22Rv1 (cell line): ENCODE data around the gene S100PBP.

ENCODE experiments used
- H3K27ac ChIP-seq: fragments of 450-650 bp; 2 replicates; pipeline ENCODE4 v1.5.1; 2017
- ZFX ChIP-seq: fragments of 450-650 bp; IDR thresholded peaks from 2 replicates; pipeline ENCODE4 v1.6.1; 2017; ENCODE audit warnings: antibody characterized with exemption, borderline replicate concordance
- TF ChIP-seq, protein P1 (sequence below): fragments of 450-650 bp; IDR thresholded peaks from 2 replicates; pipeline ENCODE4 v1.5.1; 2017; ENCODE audit warnings: mild to moderate bottlenecking

Gene S100PBP

DNA sequence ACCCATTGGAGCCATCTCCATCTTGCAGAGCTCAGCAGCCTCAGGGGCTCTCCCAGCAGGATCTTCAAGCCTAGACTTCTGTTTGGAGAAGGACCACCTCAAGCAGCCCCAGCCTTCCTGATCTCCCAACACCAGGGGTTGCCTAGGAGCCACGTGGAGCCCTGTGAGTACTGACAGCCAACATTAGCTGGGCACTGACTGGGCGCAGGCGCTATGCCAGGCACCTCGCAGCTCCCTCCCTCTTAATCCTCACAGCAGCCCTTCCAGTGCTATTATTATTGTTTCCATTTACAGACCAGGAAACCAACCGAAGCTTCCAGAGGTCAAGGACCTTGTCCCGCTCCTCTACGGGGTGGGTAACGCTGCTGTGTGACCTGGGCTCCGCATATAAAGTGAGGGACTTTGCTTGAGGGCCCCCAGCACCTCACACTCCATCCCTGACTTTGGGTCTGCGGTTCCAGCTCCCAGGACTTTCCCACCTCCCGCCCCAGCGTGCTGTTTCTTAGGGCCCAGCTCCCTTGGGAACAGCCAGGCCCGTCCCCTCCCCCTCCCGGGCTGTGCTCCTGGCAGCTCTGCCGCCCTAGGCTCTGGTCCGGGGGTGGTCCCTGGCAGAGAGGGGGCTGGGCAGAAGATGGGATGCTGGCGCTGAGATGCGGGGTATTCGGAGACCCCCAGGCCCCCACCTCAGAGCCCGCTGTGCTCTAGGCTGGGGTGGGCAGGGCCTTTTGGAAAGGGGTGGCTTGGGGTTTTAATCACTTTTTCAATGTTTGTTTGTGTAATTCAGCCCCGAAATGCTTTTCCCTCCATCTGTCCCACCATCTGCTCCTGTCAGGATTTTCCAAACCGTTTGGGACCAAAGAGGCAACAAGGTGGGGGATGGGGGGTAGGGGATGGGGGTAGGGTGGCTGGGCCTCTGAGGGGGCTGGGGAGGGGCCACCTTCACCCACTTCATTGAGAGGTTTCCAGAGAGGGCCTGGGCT lies 64.7 kb downstream of the S100PBP start:
- no peak overlapping the region for H3K27ac ChIP-seq
- no peak for TF ChIP-seq ZFX
- TF ChIP-seq, protein P1, sequence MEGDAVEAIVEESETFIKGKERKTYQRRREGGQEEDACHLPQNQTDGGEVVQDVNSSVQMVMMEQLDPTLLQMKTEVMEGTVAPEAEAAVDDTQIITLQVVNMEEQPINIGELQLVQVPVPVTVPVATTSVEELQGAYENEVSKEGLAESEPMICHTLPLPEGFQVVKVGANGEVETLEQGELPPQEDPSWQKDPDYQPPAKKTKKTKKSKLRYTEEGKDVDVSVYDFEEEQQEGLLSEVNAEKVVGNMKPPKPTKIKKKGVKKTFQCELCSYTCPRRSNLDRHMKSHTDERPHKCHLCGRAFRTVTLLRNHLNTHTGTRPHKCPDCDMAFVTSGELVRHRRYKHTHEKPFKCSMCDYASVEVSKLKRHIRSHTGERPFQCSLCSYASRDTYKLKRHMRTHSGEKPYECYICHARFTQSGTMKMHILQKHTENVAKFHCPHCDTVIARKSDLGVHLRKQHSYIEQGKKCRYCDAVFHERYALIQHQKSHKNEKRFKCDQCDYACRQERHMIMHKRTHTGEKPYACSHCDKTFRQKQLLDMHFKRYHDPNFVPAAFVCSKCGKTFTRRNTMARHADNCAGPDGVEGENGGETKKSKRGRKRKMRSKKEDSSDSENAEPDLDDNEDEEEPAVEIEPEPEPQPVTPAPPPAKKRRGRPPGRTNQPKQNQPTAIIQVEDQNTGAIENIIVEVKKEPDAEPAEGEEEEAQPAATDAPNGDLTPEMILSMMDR = no peak

DNA sequence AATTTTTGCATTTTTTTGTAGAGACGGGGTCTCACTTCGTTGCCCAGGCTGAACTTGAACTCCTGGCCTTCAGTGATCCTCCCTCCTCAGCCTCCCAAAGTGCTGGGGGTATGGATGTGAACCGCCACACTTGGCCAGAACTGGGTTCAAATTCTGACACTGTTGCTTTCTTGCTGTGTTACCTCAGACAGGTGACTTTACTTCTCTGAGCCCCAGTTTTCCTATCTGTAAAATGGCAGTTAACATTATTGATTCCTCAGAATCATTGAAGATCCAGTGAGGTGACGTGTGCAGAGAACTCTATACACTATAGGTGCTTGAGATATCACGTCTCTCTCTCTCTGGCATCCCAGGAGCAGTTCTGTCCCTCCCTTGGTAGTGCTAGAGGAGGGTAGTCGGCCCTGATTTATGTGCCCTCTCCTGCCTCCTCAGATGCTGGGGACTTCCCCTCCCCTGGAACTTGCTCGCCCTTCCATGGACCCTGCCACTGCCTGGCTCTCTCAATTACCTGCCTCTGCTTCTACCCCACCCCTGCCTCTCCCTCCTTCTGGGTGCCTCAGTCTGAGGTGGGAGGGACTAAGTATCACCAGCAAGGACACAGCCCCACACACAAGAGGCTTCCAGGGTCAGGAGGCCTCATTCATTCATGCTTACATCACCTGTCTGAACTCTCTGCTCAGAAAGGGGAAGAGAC lies 66.0 kb downstream of the S100PBP start:
- TF ChIP-seq ZFX = no peak
- TF ChIP-seq, protein P1 = no peak
- H3K27ac ChIP-seq = no peak overlapping the region

DNA sequence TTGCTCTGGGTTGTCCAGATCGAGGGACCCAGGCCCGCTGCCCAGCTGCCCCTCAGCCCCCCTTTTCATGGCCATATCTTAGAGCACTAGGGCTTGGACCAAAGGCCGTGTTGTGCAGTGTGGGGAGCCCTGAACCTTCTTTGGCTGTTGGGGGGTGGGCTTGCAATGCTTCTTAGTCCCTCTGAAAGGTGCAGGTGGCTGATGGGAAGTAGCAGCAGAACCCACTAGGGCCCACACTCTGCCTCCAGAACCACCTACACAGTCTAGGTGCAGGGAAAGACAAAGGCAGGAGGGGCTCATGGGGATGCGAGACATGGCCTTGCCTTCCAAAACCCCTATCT lies 66.5 kb downstream of the S100PBP start:
- no peak for TF ChIP-seq ZFX
- TF ChIP-seq, protein P1 = no peak
- H3K27ac ChIP-seq = no peak overlapping the region

DNA sequence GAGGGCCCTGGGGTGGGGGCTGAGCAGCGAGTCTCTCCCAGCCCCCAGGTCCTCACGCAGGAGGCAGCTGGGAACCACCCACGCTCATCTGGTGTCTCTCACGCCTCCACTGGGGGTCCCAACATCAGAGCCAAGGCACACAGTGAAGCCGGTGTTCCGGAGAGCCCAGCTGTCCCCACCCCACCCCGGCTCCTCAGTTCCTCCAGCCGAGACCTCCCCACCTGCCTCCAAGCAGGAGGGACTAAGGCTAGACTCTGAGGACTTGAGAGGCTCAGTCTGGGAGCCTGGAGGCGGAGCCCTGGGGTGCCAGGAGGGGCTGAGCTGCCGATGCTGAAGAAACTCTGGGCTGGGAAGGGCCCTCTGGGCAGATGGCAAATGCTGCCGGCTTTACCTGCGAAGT lies 67.3 kb downstream of the S100PBP start:
- H3K27ac ChIP-seq = no peak overlapping the region
- TF ChIP-seq, protein P1 = no peak
- no peak for TF ChIP-seq ZFX

DNA sequence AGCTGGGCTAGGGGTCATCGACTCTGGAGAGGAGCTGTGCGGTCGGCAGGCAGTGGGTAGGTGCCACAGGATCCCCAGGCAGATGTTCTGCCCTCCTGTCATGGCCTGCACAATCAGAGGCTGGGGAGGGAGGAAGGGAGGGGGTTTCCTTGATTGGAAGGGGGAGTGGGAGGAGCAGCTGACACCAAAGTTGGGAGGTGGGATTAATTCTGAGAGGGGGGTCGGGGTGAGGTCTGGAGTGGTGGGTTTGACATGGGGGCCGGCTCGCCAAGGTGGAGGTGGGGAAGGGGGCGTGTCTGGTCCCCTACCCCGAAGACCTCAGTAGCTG lies 68.2 kb downstream of the S100PBP start:
- TF ChIP-seq ZFX = no peak
- TF ChIP-seq, protein P1 = no peak
- H3K27ac ChIP-seq = no peak overlapping the region

DNA sequence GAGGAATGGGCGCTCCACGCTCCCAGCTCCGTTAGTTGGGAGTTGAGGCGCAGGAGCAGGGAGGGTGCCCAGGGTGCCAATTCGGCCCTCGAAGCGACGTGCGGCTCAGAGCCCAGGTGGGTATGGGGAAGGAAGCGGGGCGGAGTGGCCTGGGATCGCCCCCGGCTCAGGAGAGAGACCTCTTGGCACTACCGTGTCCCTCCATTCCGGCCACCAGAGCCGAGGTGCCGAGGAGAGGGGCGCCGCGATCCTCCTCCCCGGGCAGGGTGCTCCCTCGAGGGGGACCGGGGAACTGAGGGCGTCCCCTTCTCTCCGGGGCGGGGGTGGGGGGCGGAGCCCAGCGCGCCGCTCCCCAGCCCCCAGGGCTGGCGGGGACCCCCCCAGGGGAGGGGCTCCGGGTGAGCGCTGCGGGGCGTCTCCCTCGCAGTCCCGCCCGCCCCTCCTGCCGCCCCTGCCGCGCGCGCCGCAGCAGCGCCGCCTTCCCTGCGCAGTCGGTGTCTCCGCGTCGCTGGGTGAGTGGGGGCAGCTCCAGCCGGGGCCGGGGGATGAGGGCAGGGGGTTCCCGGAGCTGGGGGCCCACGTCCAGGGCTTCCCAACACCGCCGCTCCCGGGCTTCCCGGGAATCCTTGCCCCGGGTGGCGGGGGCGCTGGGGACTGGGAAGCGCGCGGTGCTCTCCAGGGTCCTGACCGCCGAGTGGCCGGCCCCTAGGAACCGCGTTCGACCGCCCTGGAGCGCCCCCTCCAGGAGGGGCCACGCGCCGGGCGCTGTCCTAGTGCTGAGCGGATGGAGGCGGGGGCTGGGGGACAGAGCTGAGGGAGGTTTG lies 68.8 kb downstream of the S100PBP start, which contains the start of gene HPCA:
TSS of gene HPCA (plus strand) at position 488 of the 824 bp plus-strand sequence. CDS start 2,408 bp downstream, outside the sequence.
- no peak within 1 kb of the TSS for H3K27ac ChIP-seq
- TF ChIP-seq, protein P1 = peak; percentile 87
- TF ChIP-seq ZFX = no peak
